Upper lobe of left lung (tissue), 6 donors: Measurements from ENCODE around the gene CACNA1D. TPM values are rescaled to one million over a fixed set of nuclear protein-coding genes. Genes with fewer than 3 reads are reported as not detected.

Experiments used
- ATAC-seq, 2 donors: fragments of 200-7000 bp; cut with Tn5 transposase; one replicate each; pipeline ENCODE4 v1.9.1; 2022; ENCODE audit warnings: mild to moderate bottlenecking in 2 of 2, moderate library complexity in 2 of 2; ENCODE audit not compliant: low FRiP score in 2 of 2
- DNase-seq, 2 donors: peaks; one replicate each; pipeline ENCODE4 v3.0.0-alpha.2; 2019 to 2020
- H3K27ac ChIP-seq, 4 donors: fragments of 200-600 bp; sonication (generic); one replicate each; pipeline ENCODE4 v1.5.1; 2016 to 2019
- H3K27me3 ChIP-seq, 4 donors: fragments of 200-600 bp; sonication (generic); one replicate each; pipeline ENCODE4 v1.5.1; 2017 to 2019
- H3K36me3 ChIP-seq, 4 donors: fragments of 200-600 bp; sonication (generic); one replicate each; pipeline ENCODE4 v1.5.1; 2016 to 2019
- H3K4me1 ChIP-seq, 4 donors: fragments of 200-600 bp; sonication (generic); one replicate each; pipeline ENCODE4 v1.5.1; 2018 to 2019
- H3K4me3 ChIP-seq, 4 donors: fragments of 200-600 bp; sonication (generic); one replicate each; pipeline ENCODE4 v1.5.1; 2017 to 2019; ENCODE audit warnings: mild to moderate bottlenecking in 2 of 4, moderate library complexity in 1 of 4
- H3K9me3 ChIP-seq, 4 donors: fragments of 200-600 bp; sonication (generic); one replicate each; pipeline ENCODE4 v1.5.1; 2018 to 2019
- CTCF ChIP-seq, 6 experiments: fragments of 450-650 bp in 4 of 6; fragments of 200-600 bp in 2 of 6; sonication (generic) in 2 of 6; IDR thresholded peaks; one replicate each; pipeline ENCODE4 v1.5.1; 2016 to 2019; ENCODE audit warnings: antibody characterized with exemption in 6 of 6
- EP300 ChIP-seq, 4 donors: sonication (generic); formaldehyde crosslinking; IDR thresholded peaks; one replicate each; pipeline ENCODE4 v1.5.1; 2017; ENCODE audit warnings: antibody characterized with exemption in 4 of 4, control low read depth in 2 of 4
- POLR2A ChIP-seq, 4 donors: fragments of 450-650 bp; IDR thresholded peaks; one replicate each; pipeline ENCODE4 v1.5.1; 2016 to 2017; ENCODE audit warnings: antibody characterized with exemption in 4 of 4, mild to moderate bottlenecking in 2 of 4
- POLR2AphosphoS5 ChIP-seq, 2 donors: sonication (generic); formaldehyde crosslinking; IDR thresholded peaks; one replicate each; pipeline ENCODE4 v1.5.1; 2017; ENCODE audit warnings: antibody characterized with exemption in 2 of 2
- WGBS, 2 donors: methylation state at CpG; one replicate each; pipeline ENCODE4 v1.1.5; 2017 to 2018; 5-methylcytosine and 5-hydroxymethylcytosine counted together
- total RNA-seq, 6 donors: library from RNA; depleted of rRNA in 4 of 6; stranded (reverse); fragments of >200 nt in 4 of 6; gene quantifications; one replicate each; pipeline versions ENCODE4 v1.1.0 to v1.2.1, GENCODE V29; 2016 to 2021
- donor health status: DM: no; HTN: no; CAD: no; lungs with moderate emphysema.
- donor health status: DM: no; HTN: yes; CAD: no; lungs with severe emphysema.

CACNA1D gene
- total RNA-seq, 6 donors from 2014 or later: 17.2 to 221 (median 30.2) TPM

- no peak for TF ChIP-seq EP300 (IDR thresholded peaks at IDR 0.05)
- no peak for TF ChIP-seq POLR2AphosphoS5 (IDR thresholded peaks at IDR 0.05)
- TF ChIP-seq CTCF (IDR thresholded peaks at IDR 0.05): no peak
- TF ChIP-seq POLR2A (IDR thresholded peaks at IDR 0.05): no peak
- no peaks in the 10 kb centered on the region for H3K27me3 ChIP-seq
- H3K27ac ChIP-seq: no peak overlapping the region
- ATAC-seq: no peak
- H3K4me1 ChIP-seq: peaks cover 16 to 33% (median 25%) of the 10 kb centered on the region in 4 donors
- no peaks in the 10 kb centered on the region for H3K9me3 ChIP-seq
- WGBS, 2 donors: 77 to 80% methylated on average over 4 of the region's 4 CpGs
- no peak for DNase-seq
- H3K36me3 ChIP-seq: peaks cover 0 to 3% (median 0%) of the 10 kb centered on the region in 4 donors
- no peak overlapping the region for H3K4me3 ChIP-seq
These were observed 209.9 kb downstream of the CACNA1D start for GRCh38 chr3:53704363-53704725.

DNA sequence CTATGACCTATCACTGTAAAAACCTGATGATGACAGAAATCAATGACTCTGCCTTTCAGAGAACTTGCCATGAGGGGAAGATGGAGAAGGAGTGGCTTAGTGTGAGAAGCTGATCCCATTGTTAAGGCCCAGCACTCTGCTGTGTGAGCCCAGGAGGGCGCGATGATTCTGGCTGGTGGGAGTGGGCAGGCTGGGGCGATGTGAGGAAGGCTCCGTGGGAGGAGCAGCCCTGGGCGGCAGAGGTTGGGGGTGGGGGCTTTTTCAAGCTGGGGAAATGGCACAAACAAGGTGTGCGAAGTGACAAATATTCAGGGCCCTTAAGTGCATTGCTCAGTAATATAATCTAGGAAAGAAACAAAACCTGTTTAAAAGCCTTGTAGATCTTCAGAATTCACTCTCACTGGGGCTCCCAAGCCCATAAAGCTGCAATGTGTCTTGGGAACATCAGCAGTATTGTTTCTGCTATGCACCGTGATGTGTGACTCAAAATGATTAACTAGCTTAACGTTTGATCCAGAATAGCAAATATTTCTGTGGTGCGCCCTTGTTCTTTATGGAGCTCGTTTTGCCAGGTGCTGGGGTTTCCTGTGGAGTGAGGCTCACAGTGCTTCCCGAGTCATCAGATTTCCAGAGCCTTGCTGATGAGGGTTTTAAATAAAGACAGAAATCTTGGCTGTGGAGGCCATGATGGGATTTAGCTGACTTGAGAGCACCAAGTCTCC is 210.8 kb downstream of the CACNA1D start:
- Histone ChIP-seq H3K36me3 (peaks cover 0 to 3% (median 0%) of the 10 kb centered on the region in 4 donors), H3K27ac (peak overlapping the region in 1 of 4 donors; percentile 18), H3K4me3 (no peak overlapping the region), H3K27me3 (no peaks in the 10 kb centered on the region), H3K4me1 (peaks cover 20 to 42% (median 33%) of the 10 kb centered on the region in 4 donors), H3K9me3 (no peaks in the 10 kb centered on the region)
- DNase-seq (peak in 1 of 2 donors; percentile 30), ATAC-seq (no peak)
- WGBS, 2 donors: 69 to 75% methylated on average over 10 to 11 of the region's 11 CpGs
- TF ChIP-seq CTCF (IDR thresholded peaks at IDR 0.05) (no peak), POLR2A (IDR thresholded peaks at IDR 0.05) (no peak), POLR2AphosphoS5 (IDR thresholded peaks at IDR 0.05) (no peak), EP300 (IDR thresholded peaks at IDR 0.05) (no peak)

DNA sequence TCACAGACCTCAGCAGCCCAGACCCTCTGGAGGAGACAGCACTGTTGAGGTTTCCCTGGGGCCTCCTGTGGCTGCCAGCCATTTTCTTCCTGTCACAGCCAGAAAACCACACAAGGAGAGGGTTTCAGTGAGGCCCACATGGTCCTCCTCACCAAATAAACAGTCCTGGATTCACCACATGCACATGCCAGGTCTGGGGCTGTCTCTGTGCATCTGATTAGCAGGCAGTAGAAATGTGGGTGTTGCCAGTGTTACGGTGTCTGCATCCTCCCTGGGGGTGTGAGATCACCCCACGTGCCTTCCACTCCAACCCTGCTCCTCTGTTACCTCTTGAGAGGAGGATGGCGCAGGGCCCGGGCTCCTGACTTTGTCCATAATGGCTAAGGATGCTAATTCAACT is 211.4 kb downstream of the CACNA1D start:
- TF ChIP-seq CTCF (IDR thresholded peaks at IDR 0.05): no peak
- no peak for TF ChIP-seq POLR2A (IDR thresholded peaks at IDR 0.05)
- TF ChIP-seq EP300 (IDR thresholded peaks at IDR 0.05): no peak
- TF ChIP-seq POLR2AphosphoS5 (IDR thresholded peaks at IDR 0.05): no peak
- Histone ChIP-seq H3K27ac (peak overlapping the region in 3 of 4 donors; percentile 18 to 64 (median 20)), H3K36me3 (peaks cover 0 to 3% (median 0%) of the 10 kb centered on the region in 4 donors), H3K9me3 (no peaks in the 10 kb centered on the region), H3K4me3 (no peak overlapping the region), H3K27me3 (no peaks in the 10 kb centered on the region), H3K4me1 (peaks cover 22 to 44% (median 36%) of the 10 kb centered on the region in 4 donors)
- DNase-seq (no peak), ATAC-seq (no peak)
- WGBS, 2 donors: 46% methylated on average over 4 of the region's 4 CpGs; no CpG with 5 or more reads in 1 of the 2 donors

- H3K27ac ChIP-seq: peak overlapping the region in 3 of 4 donors; percentile 38 to 64 (median 63)
- no peak for ATAC-seq
- peaks cover 0 to 3% (median 0%) of the 10 kb centered on the region in 4 donors for H3K36me3 ChIP-seq
- no peaks in the 10 kb centered on the region for H3K9me3 ChIP-seq
- no peaks in the 10 kb centered on the region for H3K27me3 ChIP-seq
- no peak for TF ChIP-seq CTCF (IDR thresholded peaks at IDR 0.05)
- no peak for TF ChIP-seq POLR2AphosphoS5 (IDR thresholded peaks at IDR 0.05)
- TF ChIP-seq EP300 (IDR thresholded peaks at IDR 0.05): no peak
- no peak for TF ChIP-seq POLR2A (IDR thresholded peaks at IDR 0.05)
- no peak overlapping the region for H3K4me3 ChIP-seq
- peaks cover 22 to 44% (median 37%) of the 10 kb centered on the region in 4 donors for H3K4me1 ChIP-seq
- no peak for DNase-seq
These were observed 212.8 kb downstream of the CACNA1D start for GRCh38 chr3:53707222-53707621.
